MCF 10A (cell line): Measurements from ENCODE around the gene MICAL3. TPM values are rescaled to one million over a fixed set of nuclear protein-coding genes. Genes with fewer than 3 reads are reported as not detected.

Source experiments
- BruUV-seq: library from RNA; stranded (reverse); fragments of 400-500 nt; replicated peaks from 2 replicates; lab custom pipeline; 2021; lab: Mats Ljungman, UMichigan
- CTCF ChIA-PET: fragments of 300-600 bp; sonication (Branson Sonifier 250); formaldehyde crosslinking; extraction: SDS; loops from one replicate; lab custom pipeline; 2021; ENCODE audit warnings: antibody characterized with exemption, inconsistent platforms; lab: Yijun Ruan, JAX
- POLR2A ChIA-PET: fragments of 300-600, 350-650 bp; sonication (Branson Sonifier 250); formaldehyde crosslinking; extraction: SDS; loops from one replicate; lab custom pipeline; 2020; ENCODE audit warnings: antibody characterized with exemption, inconsistent platforms; lab: Yijun Ruan, JAX
- DNase-seq: peaks from one replicate; pipeline ENCODE4 v3.0.0-alpha.2; 2018; ENCODE audit not compliant: unreplicated experiment
- H3K27ac Mint-ChIP-seq: one replicate; pipeline ENCODE4 v1.8.0; 2022; ENCODE audit warnings: mild to moderate bottlenecking, low read depth, mixed read lengths; ENCODE audit not compliant: unreplicated experiment
- H3K27me3 Mint-ChIP-seq: one replicate; pipeline ENCODE4 v1.8.0; 2022; ENCODE audit warnings: mixed read lengths; ENCODE audit not compliant: insufficient read depth, unreplicated experiment
- H3K36me3 Mint-ChIP-seq: one replicate; pipeline ENCODE4 v1.8.0; 2022; ENCODE audit warnings: mild to moderate bottlenecking, moderate library complexity, mixed read lengths; ENCODE audit not compliant: insufficient read depth, unreplicated experiment
- H3K4me1 Mint-ChIP-seq: one replicate; pipeline ENCODE4 v1.8.0; 2022; ENCODE audit warnings: mixed read lengths; ENCODE audit not compliant: insufficient read depth, unreplicated experiment
- H3K4me3 Mint-ChIP-seq: one replicate; pipeline ENCODE4 v1.8.0; 2022; ENCODE audit warnings: mild to moderate bottlenecking, moderate library complexity, mixed read lengths; ENCODE audit not compliant: unreplicated experiment
- H3K9me3 Mint-ChIP-seq: one replicate; pipeline ENCODE4 v1.8.0; 2022; ENCODE audit warnings: mixed read lengths; ENCODE audit not compliant: unreplicated experiment
- CTCF ChIP-seq: fragments of 200-600 bp; IDR thresholded peaks from one replicate; pipeline ENCODE4 v1.8.0; 2022; ENCODE audit warnings: antibody characterized with exemption, mild to moderate bottlenecking; ENCODE audit not compliant: unreplicated experiment
- intact Hi-C: fragments of 100-400 bp; cut with micrococcal nuclease; formaldehyde crosslinking; loops from 2 replicates; pipeline ENCODE4 v1.14.1; 2022
- total RNA-seq: library from RNA; stranded (reverse); gene quantifications from 2 replicates; pipeline ENCODE4 v1.2.3, GENCODE V29; 2022

MICAL3 gene
- total RNA-seq, 1 experiment from 2014 or later: 54.1 TPM

- BruUV-seq: no TSS peak
- Mint-ChIP-seq H3K36me3 (no peaks in the 10 kb centered on the region), H3K4me3 (no peak overlapping the region), H3K27me3 (no peaks in the 10 kb centered on the region), H3K4me1 (peaks cover 15% of the 10 kb centered on the region), H3K27ac (peak overlapping the region; percentile 22), H3K9me3 (no peaks in the 10 kb centered on the region)
- TF ChIP-seq CTCF: no peak
- ChIA-PET POLR2A (no interaction called here), CTCF (interaction anchor here (0.6 to 1.1 kb wide), 3 partner anchors 53 to 132 kb away, joined by 3 to 4 read pairs (median 4); no protein-coding TSS in a partner anchor)
- intact Hi-C loops: no loop called here
- no peak for DNase-seq
Measured at GRCh38 chr22:17943533-17944249, 80.7 kb downstream of the MICAL3 start.

GRCh38 chr22:17942721-17943120, 81.6 kb downstream of the MICAL3 start:
- no peak overlapping the region for H3K27ac Mint-ChIP-seq
- TF ChIP-seq CTCF: no peak
- peaks cover 15% of the 10 kb centered on the region for H3K4me1 Mint-ChIP-seq
- no peaks in the 10 kb centered on the region for H3K27me3 Mint-ChIP-seq
- H3K36me3 Mint-ChIP-seq: no peaks in the 10 kb centered on the region
- H3K4me3 Mint-ChIP-seq: no peak overlapping the region
- POLR2A ChIA-PET: no interaction called here
- no TSS peak for BruUV-seq
- H3K9me3 Mint-ChIP-seq: no peaks in the 10 kb centered on the region
- intact Hi-C loops: no loop called here
- CTCF ChIA-PET: interaction anchor here (0.7 to 0.8 kb wide), 2 partner anchors 14 to 133 kb away, joined by 3 to 4 read pairs; no protein-coding TSS in a partner anchor
- no peak for DNase-seq

GRCh38 chr22:17941471-17942406, 82.6 kb downstream of the MICAL3 start:
- POLR2A ChIA-PET: no interaction called here
- CTCF ChIA-PET: interaction anchor here (0.7 to 0.8 kb wide), 2 partner anchors 15 to 134 kb away, joined by 3 to 4 read pairs; no protein-coding TSS in a partner anchor
- no TSS peak for BruUV-seq
- Mint-ChIP-seq H3K27me3 (no peaks in the 10 kb centered on the region), H3K4me3 (no peak overlapping the region), H3K36me3 (no peaks in the 10 kb centered on the region), H3K27ac (no peak overlapping the region), H3K9me3 (no peaks in the 10 kb centered on the region), H3K4me1 (peaks cover 8% of the 10 kb centered on the region)
- DNase-seq: no peak
- intact Hi-C loops: no loop called here
- TF ChIP-seq CTCF: no peak

- intact Hi-C loops: no loop called here
- H3K4me3 Mint-ChIP-seq: no peak overlapping the region
- peaks cover 4% of the 10 kb centered on the region for H3K4me1 Mint-ChIP-seq
- no peak overlapping the region for H3K27ac Mint-ChIP-seq
- no peak for DNase-seq
- ChIA-PET POLR2A (no interaction called here), CTCF (interaction anchor here (0.6 to 1.3 kb wide), 3 partner anchors 17 to 185 kb away, joined by 3 read pairs; no protein-coding TSS in a partner anchor)
- H3K36me3 Mint-ChIP-seq: no peaks in the 10 kb centered on the region
- no peaks in the 10 kb centered on the region for H3K27me3 Mint-ChIP-seq
- H3K9me3 Mint-ChIP-seq: no peaks in the 10 kb centered on the region
- BruUV-seq: no TSS peak
- no peak for TF ChIP-seq CTCF
Measured at GRCh38 chr22:17939579-17939978, 84.8 kb downstream of the MICAL3 start.
